ENCODE results near the gene TMEM178A. TPM values are rescaled to one million over a fixed set of nuclear protein-coding genes. Genes with fewer than 3 reads are reported as not detected.

The TMEM178A gene
- polyA plus RNA-seq, 3 donors: 0.15 TPM; not detected in 2

DNA sequence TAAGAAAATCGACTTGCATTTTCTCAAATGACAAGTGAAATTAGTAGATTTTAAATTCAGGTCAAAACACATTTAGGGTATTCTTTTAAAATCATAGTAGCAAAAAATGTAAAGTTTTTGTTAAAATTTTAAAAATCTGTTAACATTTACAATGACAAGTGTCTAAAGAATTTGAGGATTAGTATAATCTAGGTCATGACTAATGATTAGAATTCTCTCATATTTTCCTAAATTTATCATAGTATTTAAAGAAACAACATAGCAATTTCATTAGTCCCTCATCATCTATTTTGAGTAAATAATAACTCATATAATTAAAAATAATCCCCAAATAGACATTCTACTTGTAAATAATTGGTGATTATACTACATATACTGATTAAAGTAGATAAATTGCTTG is 89.7 kb downstream of the TMEM178A start:
- no peak overlapping the region for H2AFZ ChIP-seq (ENCODE audit: insufficient read depth, low read depth, low read length, poor library complexity, severe bottlenecking)
- no peak for DNase-seq
- peaks cover 0 to 2% (median 0%) of the 10 kb centered on the region in 3 donors for H3K27me3 Mint-ChIP-seq (ENCODE audit: low read depth in 3 of 3)
- H3K79me2 ChIP-seq (ENCODE audit: insufficient read depth, low read length): no peaks in the 10 kb centered on the region
- no peaks in the 10 kb centered on the region for H3K27me3 ChIP-seq (ENCODE audit: control insufficient read depth in 2 of 2, insufficient read depth in 2 of 2, low read length in 2 of 2)
- H3K9ac ChIP-seq (ENCODE audit: insufficient read depth, low read length, poor library complexity, severe bottlenecking): no peak overlapping the region
- H3K9me3 ChIP-seq (replicated peaks in 1 of 2; ENCODE audit: control insufficient read depth in 1 of 2, insufficient read depth in 1 of 2, low read length in 2 of 2): no peaks in the 10 kb centered on the region
- H3K4me1 Mint-ChIP-seq: peaks cover 5% of the 10 kb centered on the region
- H3K27ac Mint-ChIP-seq: no peak overlapping the region
- TF ChIP-seq, protein P1, sequence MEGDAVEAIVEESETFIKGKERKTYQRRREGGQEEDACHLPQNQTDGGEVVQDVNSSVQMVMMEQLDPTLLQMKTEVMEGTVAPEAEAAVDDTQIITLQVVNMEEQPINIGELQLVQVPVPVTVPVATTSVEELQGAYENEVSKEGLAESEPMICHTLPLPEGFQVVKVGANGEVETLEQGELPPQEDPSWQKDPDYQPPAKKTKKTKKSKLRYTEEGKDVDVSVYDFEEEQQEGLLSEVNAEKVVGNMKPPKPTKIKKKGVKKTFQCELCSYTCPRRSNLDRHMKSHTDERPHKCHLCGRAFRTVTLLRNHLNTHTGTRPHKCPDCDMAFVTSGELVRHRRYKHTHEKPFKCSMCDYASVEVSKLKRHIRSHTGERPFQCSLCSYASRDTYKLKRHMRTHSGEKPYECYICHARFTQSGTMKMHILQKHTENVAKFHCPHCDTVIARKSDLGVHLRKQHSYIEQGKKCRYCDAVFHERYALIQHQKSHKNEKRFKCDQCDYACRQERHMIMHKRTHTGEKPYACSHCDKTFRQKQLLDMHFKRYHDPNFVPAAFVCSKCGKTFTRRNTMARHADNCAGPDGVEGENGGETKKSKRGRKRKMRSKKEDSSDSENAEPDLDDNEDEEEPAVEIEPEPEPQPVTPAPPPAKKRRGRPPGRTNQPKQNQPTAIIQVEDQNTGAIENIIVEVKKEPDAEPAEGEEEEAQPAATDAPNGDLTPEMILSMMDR (IDR thresholded peaks at IDR 0.05): no peak
- H3K4me3 ChIP-seq (replicated peaks in 1 of 3; ENCODE audit: low read depth in 2 of 3, low read length in 3 of 3): no peak overlapping the region
- H4K20me1 ChIP-seq (ENCODE audit: insufficient read depth, low read length): no peaks in the 10 kb centered on the region
- intact Hi-C loops (cut with micrococcal nuclease): no loop called here
- no peaks in the 10 kb centered on the region for H3K4me1 ChIP-seq (ENCODE audit: control insufficient read depth in 1 of 2, insufficient read depth in 2 of 2, low read length in 2 of 2)
- H3K9me3 Mint-ChIP-seq: no peaks in the 10 kb centered on the region
- WGBS (ENCODE audit: insufficient coverage): no CpG with 5 or more reads among the region's 1 CpG
- peaks cover 72 to 85% of the 10 kb centered on the region in 2 donors for H3K36me3 Mint-ChIP-seq
- H3K4me2 ChIP-seq (replicated peaks; ENCODE audit: extremely low read depth, low read length, poor library complexity, severe bottlenecking): no peak overlapping the region
- H3K4me3 Mint-ChIP-seq: no peak overlapping the region
- H3K36me3 ChIP-seq (replicated peaks in 1 of 2; ENCODE audit: control insufficient read depth in 1 of 2, insufficient read depth in 2 of 2, low read length in 2 of 2): peaks cover 78 to 93% of the 10 kb centered on the region in 2 donors
- no peak overlapping the region for H3K27ac ChIP-seq (ENCODE audit: low read depth in 1 of 2, low read length in 2 of 2)

GRCh38 chr2:39757156-39757555 is 91.4 kb downstream of the TMEM178A start:
- no peak overlapping the region for H2AFZ ChIP-seq (ENCODE audit: insufficient read depth, low read depth, low read length, poor library complexity, severe bottlenecking)
- WGBS (ENCODE audit: insufficient coverage): no CpG with 5 or more reads among the region's 4 CpGs
- H3K4me2 ChIP-seq (replicated peaks; ENCODE audit: extremely low read depth, low read length, poor library complexity, severe bottlenecking): no peak overlapping the region
- no peaks in the 10 kb centered on the region for H3K27me3 ChIP-seq (ENCODE audit: control insufficient read depth in 2 of 2, insufficient read depth in 2 of 2, low read length in 2 of 2)
- Mint-ChIP-seq H3K27ac (peak overlapping the region in 2 of 7 donors; percentile 65 to 81), H3K4me1 (peaks cover 7% of the 10 kb centered on the region), H3K36me3 (peaks cover 79 to 83% of the 10 kb centered on the region in 2 donors), H3K27me3 (ENCODE audit: low read depth in 3 of 3) (peaks cover 0 to 2% (median 0%) of the 10 kb centered on the region in 3 donors), H3K9me3 (no peaks in the 10 kb centered on the region), H3K4me3 (no peak overlapping the region)
- TF ChIP-seq, protein P1 (IDR thresholded peaks at IDR 0.05): no peak
- peaks cover 75 to 96% of the 10 kb centered on the region in 2 donors for H3K36me3 ChIP-seq (replicated peaks in 1 of 2; ENCODE audit: control insufficient read depth in 1 of 2, insufficient read depth in 2 of 2, low read length in 2 of 2)
- no peaks in the 10 kb centered on the region for H3K9me3 ChIP-seq (replicated peaks in 1 of 2; ENCODE audit: control insufficient read depth in 1 of 2, insufficient read depth in 1 of 2, low read length in 2 of 2)
- H3K4me3 ChIP-seq (replicated peaks in 1 of 3; ENCODE audit: low read depth in 2 of 3, low read length in 3 of 3): no peak overlapping the region
- H3K9ac ChIP-seq (ENCODE audit: insufficient read depth, low read length, poor library complexity, severe bottlenecking): no peak overlapping the region
- intact Hi-C loops (cut with micrococcal nuclease): no loop called here
- no peaks in the 10 kb centered on the region for H3K4me1 ChIP-seq (ENCODE audit: control insufficient read depth in 1 of 2, insufficient read depth in 2 of 2, low read length in 2 of 2)
- DNase-seq: no peak
- no peaks in the 10 kb centered on the region for H4K20me1 ChIP-seq (ENCODE audit: insufficient read depth, low read length)
- no peaks in the 10 kb centered on the region for H3K79me2 ChIP-seq (ENCODE audit: insufficient read depth, low read length)
- H3K27ac ChIP-seq (ENCODE audit: low read depth in 1 of 2, low read length in 2 of 2): no peak overlapping the region
